K562 (cell line): ENCODE measurements around the gene DLAT. TPM values are rescaled to one million over a fixed set of nuclear protein-coding genes. Genes with fewer than 3 reads are reported as not detected.

Experiments used
- ARID1B ChIP-seq: fragments of 450-650 bp; IDR thresholded peaks from 2 replicates; pipeline ENCODE4 v1.6.1; 2016; ENCODE audit warnings: antibody characterized with exemption, mild to moderate bottlenecking, inconsistent platforms
- ATF7 ChIP-seq: fragments of 450-650 bp; IDR thresholded peaks from 2 replicates; pipeline ENCODE4 v1.7.1; 2014; ENCODE audit warnings: mild to moderate bottlenecking, moderate library complexity
- CBX3 ChIP-seq, 2 experiments: IDR thresholded peaks; 1 replicate in 1 of 2; 2 replicates in 1 of 2; pipeline ENCODE4 v1.6.1; 2012; ENCODE audit warnings: inconsistent platforms in 2 of 2, low read length in 2 of 2, borderline replicate concordance in 1 of 2, control low read depth in 1 of 2
- ELF2 ChIP-seq: fragments of 250-450 bp; sonication (Bioruptor Pico); IDR thresholded peaks from 2 replicates; pipeline ENCODE4 v1.5.0; 2021; ENCODE audit warnings: mild to moderate bottlenecking
- GABPB2 ChIP-seq: fragments of 250-450 bp; sonication (Bioruptor Pico); conservative IDR thresholded peaks from 2 replicates; pipeline ENCODE4 v1.5.1; 2021; ENCODE audit warnings: mild to moderate bottlenecking
- GTF2A2 ChIP-seq: IDR thresholded peaks from 2 replicates; pipeline ENCODE4 v1.6.1; 2016; ENCODE audit warnings: mild to moderate bottlenecking, missing genetic modification characterization, missing compliant biosample characterization
- HMG20A ChIP-seq: fragments of 450-650 bp; formaldehyde crosslinking; conservative IDR thresholded peaks from 2 replicates; pipeline ENCODE4 v1.4.0; 2020; ENCODE audit warnings: mild to moderate bottlenecking, mixed read lengths
- ILK ChIP-seq: fragments of 450-650 bp; IDR thresholded peaks from 2 replicates; pipeline ENCODE4 v1.6.1; 2016; ENCODE audit warnings: missing genetic modification characterization, low read depth, mild to moderate bottlenecking, missing compliant biosample characterization, moderate library complexity, borderline replicate concordance
- L3MBTL2 ChIP-seq: fragments of 450-650 bp; IDR thresholded peaks from 2 replicates; pipeline ENCODE4 v1.6.1; 2016; ENCODE audit warnings: mild to moderate bottlenecking, moderate library complexity
- MIER1 ChIP-seq: fragments of 450-650 bp; IDR thresholded peaks from 2 replicates; pipeline ENCODE4 v1.6.1; 2016; ENCODE audit warnings: antibody characterized with exemption, mild to moderate bottlenecking, low read depth
- NBN ChIP-seq: fragments of 450-650 bp; IDR thresholded peaks from 2 replicates; pipeline ENCODE4 v1.6.1; 2016; ENCODE audit warnings: low read depth, mild to moderate bottlenecking
- NCOA6 ChIP-seq: fragments of 450-650 bp; IDR thresholded peaks from 2 replicates; pipeline ENCODE4 v1.6.1; 2017; ENCODE audit warnings: mild to moderate bottlenecking
- NEUROD1 ChIP-seq: fragments of 150-350 bp; IDR thresholded peaks from 2 replicates; pipeline ENCODE4 v1.6.1; 2014; ENCODE audit warnings: borderline replicate concordance, low read length, low read depth; ENCODE audit not compliant: partially characterized antibody
- PRPF4 ChIP-seq: fragments of 200-400 bp; formaldehyde crosslinking; IDR thresholded peaks from one replicate; pipeline ENCODE4 v1.6.1; 2017; ENCODE audit warnings: low read length, low read depth, mild to moderate bottlenecking; ENCODE audit not compliant: insufficient read depth, poor library complexity, severe bottlenecking
- SETDB1 ChIP-seq: IDR thresholded peaks from one replicate; pipeline ENCODE4 v1.6.1; 2012; ENCODE audit warnings: low read length, control low read depth, inconsistent platforms
- SIRT6 ChIP-seq: IDR thresholded peaks from one replicate; pipeline ENCODE4 v1.6.1; 2012; ENCODE audit warnings: low read depth, mild to moderate bottlenecking, control low read depth, inconsistent platforms, low read length, moderate library complexity
- SMC3 ChIP-seq: conservative IDR thresholded peaks from 2 replicates; pipeline ENCODE4 v1.6.1; 2011; ENCODE audit warnings: low read depth, low read length, improper control_type of control experiment; ENCODE audit not compliant: insufficient read depth
- SOX6 ChIP-seq: fragments of 450-650 bp; IDR thresholded peaks from 2 replicates; pipeline ENCODE4 v1.6.1; 2014; ENCODE audit warnings: mild to moderate bottlenecking
- SRSF7 ChIP-seq: fragments of 200-400 bp; formaldehyde crosslinking; optimal IDR thresholded peaks from 2 replicates; pipeline ENCODE3; 2017; ENCODE audit warnings: mild to moderate bottlenecking, low read depth, low read length
- STAG1 ChIP-seq: sonication (generic); formaldehyde crosslinking; IDR thresholded peaks from 2 replicates; pipeline ENCODE4 v1.5.0; 2020; ENCODE audit warnings: missing genetic modification reagents, borderline replicate concordance
- TCF3 ChIP-seq: sonication (generic); formaldehyde crosslinking; IDR thresholded peaks from 2 replicates; pipeline ENCODE4 v1.4.0; 2020; ENCODE audit warnings: mild to moderate bottlenecking, missing genetic modification reagents
- TCFL5 ChIP-seq: fragments of 250-450 bp; sonication (Bioruptor Pico); conservative IDR thresholded peaks from 2 replicates; pipeline ENCODE4 v1.6.1; 2021; ENCODE audit warnings: mild to moderate bottlenecking, moderate library complexity, matching md5 sums
- TRIM24 ChIP-seq, 2 experiments: fragments of 450-650 bp; IDR thresholded peaks; 2 replicates each; pipeline ENCODE4 v1.6.1; 2016
- TRIM25 ChIP-seq: fragments of 450-650 bp; IDR thresholded peaks from 2 replicates; pipeline ENCODE4 v1.7.0; 2016; ENCODE audit warnings: borderline replicate concordance
- TSC22D4 ChIP-seq: fragments of 450-650 bp; IDR thresholded peaks from 2 replicates; pipeline ENCODE4 v1.6.1; 2016; ENCODE audit warnings: missing genetic modification characterization, missing biosample characterization, control low read depth
- ZNF174 ChIP-seq: fragments of 250-450 bp; sonication (Bioruptor Pico); IDR thresholded peaks from 2 replicates; pipeline ENCODE4 v1.4.0; 2020; ENCODE audit warnings: mild to moderate bottlenecking
- ZNF184 ChIP-seq: sonication (generic); formaldehyde crosslinking; IDR thresholded peaks from 2 replicates; pipeline ENCODE4 v1.5.0; 2020; ENCODE audit warnings: missing genetic modification reagents
- ZNF3 ChIP-seq: fragments of 250-450 bp; sonication (Bioruptor Pico); IDR thresholded peaks from 2 replicates; pipeline ENCODE4 v1.5.0; 2021; ENCODE audit warnings: mild to moderate bottlenecking, moderate library complexity
- ZNF431 ChIP-seq: sonication (generic); formaldehyde crosslinking; IDR thresholded peaks from 2 replicates; pipeline ENCODE4 v1.8.0; 2022; ENCODE audit warnings: mild to moderate bottlenecking, missing genetic modification reagents
- ZNF511 ChIP-seq: sonication (generic); formaldehyde crosslinking; IDR thresholded peaks from 2 replicates; pipeline ENCODE4 v1.8.0; 2022; ENCODE audit warnings: mild to moderate bottlenecking, missing genetic modification reagents
- polyA plus RNA-seq, 8 experiments: library from polyadenylated mRNA; depleted of rRNA in 4 of 8; stranded (reverse) in 5 of 8; unstranded in 3 of 8; fragments of >200 nt; fragmentation: Nextera tagmentation in 2 of 8; fragmentation: Illumina TruSeq in 1 of 8; extraction: Ambion mirVana in 2 of 8; extraction: Trizol in 1 of 8; gene quantifications; 2 replicates each; pipeline versions ENCODE4 v1.2.1 to v1.2.3, GENCODE V29; 2011 to 2014; ENCODE audit warnings: inconsistent platforms in 1 of 8, missing spikeins in 1 of 8
- total RNA-seq, 7 experiments: library from RNA; depleted of rRNA in 6 of 7; stranded (reverse); fragments of >200 nt in 6 of 7; fragmentation: Illumina TruSeq in 2 of 7; extraction: Trizol in 2 of 7; gene quantifications; 2 replicates each; pipeline versions ENCODE4 v1.2.1 to v1.2.3, GENCODE V29; 2011 to 2021; ENCODE audit warnings: low replicate concordance in 1 of 7

DLAT gene
- total and polyA plus RNA-seq, 9 of the 15 experiments (the other 6 are each of a cell fraction or from before 2014, with no cell fraction given), result 41.7 to 152 (median 105) TPM

DNA sequence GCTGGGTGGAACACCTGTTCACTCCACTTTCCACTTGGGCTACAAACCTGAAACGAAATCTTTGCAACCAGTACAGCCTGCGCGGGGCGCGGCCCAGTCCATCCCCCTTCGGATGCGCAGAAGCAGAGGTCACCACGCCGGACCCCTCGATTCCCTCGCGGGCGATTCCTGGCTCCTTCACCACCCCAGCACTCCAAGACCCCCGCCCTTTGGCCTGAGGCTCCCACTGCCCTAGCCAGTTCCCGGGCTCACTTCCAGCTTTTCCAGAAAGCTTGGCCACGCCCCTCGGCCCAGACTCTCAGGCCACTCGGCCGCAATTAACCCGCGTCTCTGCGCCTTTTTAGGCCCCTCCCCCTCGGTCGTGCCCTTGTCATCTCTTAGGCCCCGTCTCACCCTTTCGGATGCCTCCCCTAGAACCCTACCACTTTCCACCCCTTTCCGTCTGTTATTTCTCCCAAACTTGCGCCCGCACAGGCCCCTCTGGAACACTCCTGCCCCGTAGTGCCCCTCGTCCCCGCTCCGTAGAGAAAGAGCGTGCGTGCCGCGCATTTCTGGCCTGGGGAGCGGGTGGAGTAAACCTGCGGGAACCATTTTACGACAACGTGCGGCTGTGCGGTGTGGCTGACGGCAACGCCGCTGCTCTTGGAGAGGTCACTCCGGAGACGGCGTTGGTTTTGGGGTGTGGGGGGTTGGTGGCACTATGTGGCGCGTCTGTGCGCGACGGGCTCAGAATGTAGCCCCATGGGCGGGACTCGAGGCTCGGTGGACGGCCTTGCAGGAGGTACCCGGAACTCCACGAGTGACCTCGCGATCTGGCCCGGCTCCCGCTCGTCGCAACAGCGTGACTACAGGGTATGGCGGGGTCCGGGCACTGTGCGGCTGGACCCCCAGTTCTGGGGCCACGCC is at the start of gene DLAT (continued):
- TF ChIP-seq STAG1 (no peak), ZNF174 (CRISPR knock-in tag) (no peak), CBX3 (IDR thresholded peaks at IDR 0.05; ENCODE audit: borderline replicate concordance in 1 of 2, low read length in 2 of 2) (peak in 1 of 2 experiments; percentile 3; a peak in 1 of 3 replicates), TRIM24 (IDR thresholded peaks at IDR 0.05) (no peak; a peak in 2 of 4 replicates), ARID1B (peak; percentile 43; the same call in 1 of the 2 replicates), L3MBTL2 (peak; percentile 84), MIER1 (no peak), NEUROD1 (peak; percentile 22), ILK (tag) (no peak), TCF3 (CRISPR knock-in tag) (no peak; the same call in 1 of the 2 replicates), ELF2 (no peak), SETDB1 (no peak), TCFL5 (CRISPR knock-in tag) (no peak), TRIM25 (no peak), ZNF431 (peak; percentile 75; the same call in 1 of the 2 replicates), ZNF3 (CRISPR knock-in tag) (no peak), SMC3 (no peak), NCOA6 (no peak), SRSF7 (no peak), TSC22D4 (tag) (no peak), NBN (peak; percentile 96), GABPB2 (CRISPR knock-in tag) (no peak), PRPF4 (no peak), ATF7 (peak; percentile 68; the same call in 1 of the 2 replicates), SOX6 (no peak), HMG20A (CRISPR knock-in tag) (no peak), ZNF511 (no peak; the same call in none of the 2 replicates), SIRT6 (no peak), GTF2A2 (tag) (no peak), ZNF184 (no peak)
